ENCODE results near the gene NAXD. TPM values are rescaled to one million over a fixed set of nuclear protein-coding genes. Genes with fewer than 3 reads are reported as not detected.
"Not testable (repeated sequence)": the region's sequence is repeated elsewhere in the genome, so short reads cannot be mapped to it uniquely, and the experiment has no call there.

Gene NAXD
- 17.7 and 23.7 TPM in 2 replicates for total RNA-seq (ENCODE audit: low replicate concordance)

- H2AFZ ChIP-seq (replicated peaks) = peak within 1 kb of the TSS; percentile 99
- H3K9ac ChIP-seq = peak within 1 kb of the TSS; percentile 62
- H3K4me3 ChIP-seq = peak within 1 kb of the TSS; percentile 82
- H3K9me3 Mint-ChIP-seq = peaks cover 6% of the 10 kb centered on the region
- H3K27me3 Mint-ChIP-seq (ENCODE audit: insufficient read depth, low read depth) = peaks cover 6% of the 10 kb centered on the region
- H3K4me3 Mint-ChIP-seq = peak within 1 kb of the TSS; percentile 94
- peak; percentile 80 for DNase-seq (ENCODE audit: low spot score)
- peaks cover 19% of the 10 kb centered on the region for H3K4me1 Mint-ChIP-seq
- H3K27ac Mint-ChIP-seq = peak within 1 kb of the TSS; percentile 97
- no peaks in the 10 kb centered on the region for H3K9me3 ChIP-seq (ENCODE audit: low read depth)
- no peak within 1 kb of the TSS for H3K27ac ChIP-seq
- no peaks in the 10 kb centered on the region for H3F3A ChIP-seq (ENCODE audit: low read depth)
- H3K79me2 ChIP-seq (ENCODE audit: low read depth) = peaks cover 50% of the 10 kb centered on the region
- peak; percentile 6 for TF ChIP-seq CTCF (IDR thresholded peaks at IDR 0.05)
- no peak for TF ChIP-seq EZH2 (IDR thresholded peaks at IDR 0.05)
- H3K4me1 ChIP-seq = peaks cover 8% of the 10 kb centered on the region
- no peaks in the 10 kb centered on the region for H3K36me3 ChIP-seq
- peak within 1 kb of the TSS; percentile 95 for H3K4me2 ChIP-seq
- peaks cover 28% of the 10 kb centered on the region for H4K20me1 ChIP-seq (ENCODE audit: low read depth)
- peaks cover 25% of the 10 kb centered on the region for H3K27me3 ChIP-seq
- no peaks in the 10 kb centered on the region for H3K36me3 Mint-ChIP-seq
These were observed at the start of gene NAXD for GRCh38 chr13:110615322-110616102. Gene NAXD (plus strand): TSS chr13:110615545. CDS start chr13:110615602, 57 bp downstream.

GRCh38 chr13:110566171-110566570 is 49.2 kb upstream of the NAXD start:
- no peak overlapping the region for H3K27ac Mint-ChIP-seq
- Histone ChIP-seq H3K27me3 (peaks cover 39% of the 10 kb centered on the region), H3K27ac (no peak overlapping the region), H4K20me1 (ENCODE audit: low read depth) (no peaks in the 10 kb centered on the region), H3K4me2 (no peak overlapping the region), H2AFZ (replicated peaks) (no peak overlapping the region), H3K79me2 (ENCODE audit: low read depth) (no peaks in the 10 kb centered on the region), H3K4me3 (no peak overlapping the region), H3K36me3 (no peaks in the 10 kb centered on the region), H3F3A (ENCODE audit: low read depth) (peaks cover 11% of the 10 kb centered on the region), H3K9ac (no peak overlapping the region), H3K4me1 (no peaks in the 10 kb centered on the region), H3K9me3 (ENCODE audit: low read depth) (no peaks in the 10 kb centered on the region)
- DNase-seq (ENCODE audit: low spot score) = no peak
- H3K9me3 Mint-ChIP-seq = no peaks in the 10 kb centered on the region
- H3K4me1 Mint-ChIP-seq = peaks cover 3% of the 10 kb centered on the region
- H3K27me3 Mint-ChIP-seq (ENCODE audit: insufficient read depth, low read depth) = peaks cover 15% of the 10 kb centered on the region
- no peak overlapping the region for H3K4me3 Mint-ChIP-seq
- H3K36me3 Mint-ChIP-seq = peaks cover 4% of the 10 kb centered on the region
- TF ChIP-seq CTCF (IDR thresholded peaks at IDR 0.05) (no peak), EZH2phosphoT487 (IDR thresholded peaks at IDR 0.05) (no peak), EZH2 (IDR thresholded peaks at IDR 0.05) (no peak)

GRCh38 chr13:110568612-110569011 is 46.7 kb upstream of the NAXD start:
- Histone ChIP-seq H3K9me3 (ENCODE audit: low read depth) (no peaks in the 10 kb centered on the region), H3K9ac (no peak overlapping the region), H3K27me3 (peaks cover 15% of the 10 kb centered on the region), H3K4me3 (no peak overlapping the region), H3K79me2 (ENCODE audit: low read depth) (no peaks in the 10 kb centered on the region), H3F3A (ENCODE audit: low read depth) (no peaks in the 10 kb centered on the region), H3K4me1 (peaks cover 5% of the 10 kb centered on the region), H3K36me3 (no peaks in the 10 kb centered on the region), H2AFZ (replicated peaks) (no peak overlapping the region), H3K4me2 (no peak overlapping the region), H4K20me1 (ENCODE audit: low read depth) (no peaks in the 10 kb centered on the region), H3K27ac (no peak overlapping the region)
- no peaks in the 10 kb centered on the region for H3K9me3 Mint-ChIP-seq
- peaks cover 4% of the 10 kb centered on the region for H3K4me1 Mint-ChIP-seq
- TF ChIP-seq CTCF (IDR thresholded peaks at IDR 0.05) (no peak), EZH2 (IDR thresholded peaks at IDR 0.05) (no peak), EZH2phosphoT487 (IDR thresholded peaks at IDR 0.05) (no peak)
- peaks cover 2% of the 10 kb centered on the region for H3K36me3 Mint-ChIP-seq
- no peak overlapping the region for H3K27ac Mint-ChIP-seq
- H3K27me3 Mint-ChIP-seq (ENCODE audit: insufficient read depth, low read depth) = peaks cover 6% of the 10 kb centered on the region
- DNase-seq (ENCODE audit: low spot score) = no peak
- no peak overlapping the region for H3K4me3 Mint-ChIP-seq

GRCh38 chr13:110569962-110570361 is 45.4 kb upstream of the NAXD start:
- H3K4me1 ChIP-seq; H3K27ac ChIP-seq; H3K9ac ChIP-seq; H3K4me2 ChIP-seq; H3K27me3 ChIP-seq; H3K4me1 Mint-ChIP-seq; H3K9me3 ChIP-seq (ENCODE audit: low read depth); H3K9me3 Mint-ChIP-seq; H3K4me3 ChIP-seq; H3K27me3 Mint-ChIP-seq (ENCODE audit: insufficient read depth, low read depth); H3K4me3 Mint-ChIP-seq; H3K79me2 ChIP-seq (ENCODE audit: low read depth); H2AFZ ChIP-seq (replicated peaks); H3K36me3 Mint-ChIP-seq; H4K20me1 ChIP-seq (ENCODE audit: low read depth); H3K36me3 ChIP-seq; DNase-seq (ENCODE audit: low spot score); H3F3A ChIP-seq (ENCODE audit: low read depth); H3K27ac Mint-ChIP-seq: not testable (repeated sequence)
